Testis (tissue), 2 donors: ENCODE data around the gene PLA2G2A.

ENCODE experiments used
- POLR2A ChIP-seq: fragments of 450-650 bp; IDR thresholded peaks from one replicate; pipeline ENCODE4 v1.6.1; 2017; ENCODE audit warnings: antibody characterized with exemption, mild to moderate bottlenecking, moderate library complexity
- TF ChIP-seq, protein P1 (sequence below), 3 experiments: fragments of 450-650 bp in 2 of 3; fragments of 200-600 bp in 1 of 3; sonication (generic) in 1 of 3; IDR thresholded peaks; one replicate each; pipeline ENCODE4 v1.5.1; 2016 to 2019; ENCODE audit warnings: antibody characterized with exemption in 3 of 3, mild to moderate bottlenecking in 2 of 3, moderate library complexity in 1 of 3

DNA sequence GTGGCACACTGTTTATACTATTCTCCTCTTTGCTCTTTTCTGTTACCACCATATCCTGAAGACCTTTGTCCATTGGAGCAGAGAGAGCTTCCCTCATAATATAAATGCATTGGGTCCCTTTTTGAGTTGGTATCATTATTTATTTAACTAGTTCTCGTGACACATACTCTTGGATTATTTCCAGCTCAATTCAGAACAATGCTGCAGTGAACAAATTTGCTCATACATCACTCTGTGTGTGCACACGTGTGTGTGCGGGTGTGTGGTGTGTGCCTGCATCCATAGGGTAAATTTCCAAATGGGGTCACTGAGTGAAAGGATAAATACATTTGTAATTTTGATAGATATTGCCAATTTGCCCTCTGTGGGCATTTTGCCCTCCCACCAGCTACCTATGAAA, 5.8 kb downstream of the PLA2G2A start:
- TF ChIP-seq, protein P1, sequence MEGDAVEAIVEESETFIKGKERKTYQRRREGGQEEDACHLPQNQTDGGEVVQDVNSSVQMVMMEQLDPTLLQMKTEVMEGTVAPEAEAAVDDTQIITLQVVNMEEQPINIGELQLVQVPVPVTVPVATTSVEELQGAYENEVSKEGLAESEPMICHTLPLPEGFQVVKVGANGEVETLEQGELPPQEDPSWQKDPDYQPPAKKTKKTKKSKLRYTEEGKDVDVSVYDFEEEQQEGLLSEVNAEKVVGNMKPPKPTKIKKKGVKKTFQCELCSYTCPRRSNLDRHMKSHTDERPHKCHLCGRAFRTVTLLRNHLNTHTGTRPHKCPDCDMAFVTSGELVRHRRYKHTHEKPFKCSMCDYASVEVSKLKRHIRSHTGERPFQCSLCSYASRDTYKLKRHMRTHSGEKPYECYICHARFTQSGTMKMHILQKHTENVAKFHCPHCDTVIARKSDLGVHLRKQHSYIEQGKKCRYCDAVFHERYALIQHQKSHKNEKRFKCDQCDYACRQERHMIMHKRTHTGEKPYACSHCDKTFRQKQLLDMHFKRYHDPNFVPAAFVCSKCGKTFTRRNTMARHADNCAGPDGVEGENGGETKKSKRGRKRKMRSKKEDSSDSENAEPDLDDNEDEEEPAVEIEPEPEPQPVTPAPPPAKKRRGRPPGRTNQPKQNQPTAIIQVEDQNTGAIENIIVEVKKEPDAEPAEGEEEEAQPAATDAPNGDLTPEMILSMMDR (IDR thresholded peaks at IDR 0.05), result no peak
- TF ChIP-seq POLR2A, result no peak
